H9 (cell line): ENCODE measurements around the gene MSL1. TPM values are rescaled to one million over a fixed set of nuclear protein-coding genes. Genes with fewer than 3 reads are reported as not detected.
A peak's percentile ranks its signal among the peaks of the same experiment; 100 is the strongest.

Source experiments
- DNase-seq: peaks from one replicate; pipeline ENCODE4 v3.0.0-alpha.2; 2017
- H2AFZ ChIP-seq: one replicate; pipeline ENCODE4 v1.6.1; 2013; ENCODE audit warnings: mild to moderate bottlenecking, low read length, control low read depth, moderate library complexity
- H2AK5ac ChIP-seq: 2 replicates; pipeline ENCODE4 v1.6.1; 2013; ENCODE audit warnings: low read length, control low read depth, mixed read lengths; ENCODE audit not compliant: insufficient read length
- H2BK120ac ChIP-seq: one replicate; pipeline ENCODE4 v1.6.1; 2013; ENCODE audit warnings: low read depth, mild to moderate bottlenecking, low read length, control low read depth, inconsistent platforms; ENCODE audit not compliant: poor library complexity, severe bottlenecking
- H2BK12ac ChIP-seq: 2 replicates; pipeline ENCODE4 v1.6.1; 2013; ENCODE audit warnings: low read length, control low read depth, mixed read lengths, low read depth; ENCODE audit not compliant: insufficient read length
- H2BK15ac ChIP-seq: 2 replicates; pipeline ENCODE4 v1.6.1; 2013; ENCODE audit warnings: low read depth, low read length, control low read depth
- H2BK20ac ChIP-seq: one replicate; pipeline ENCODE4 v1.6.1; 2013; ENCODE audit warnings: low read depth, mild to moderate bottlenecking, low read length, control low read depth, inconsistent platforms; ENCODE audit not compliant: poor library complexity, severe bottlenecking
- H2BK5ac ChIP-seq: 2 replicates; pipeline ENCODE4 v1.6.1; 2013; ENCODE audit warnings: low read length, control low read depth, mixed read lengths; ENCODE audit not compliant: insufficient read length
- H3K14ac ChIP-seq: 2 replicates; pipeline ENCODE4 v1.6.1; 2013; ENCODE audit warnings: low read length, control low read depth; ENCODE audit not compliant: insufficient read depth
- H3K18ac ChIP-seq: 2 replicates; pipeline ENCODE4 v1.6.1; 2013; ENCODE audit warnings: low read depth, mild to moderate bottlenecking, mixed read lengths, low read length, control low read depth; ENCODE audit not compliant: insufficient read length
- H3K23ac ChIP-seq: 2 replicates; pipeline ENCODE4 v1.6.1; 2013; ENCODE audit warnings: low read length, control low read depth, mixed read lengths, low read depth; ENCODE audit not compliant: insufficient read length
- H3K23me2 ChIP-seq: 2 replicates; pipeline ENCODE4 v1.6.1; 2013; ENCODE audit warnings: low read depth, mild to moderate bottlenecking, mixed read lengths, low read length, control low read depth; ENCODE audit not compliant: insufficient read length, poor library complexity, severe bottlenecking
- H3K27ac ChIP-seq: 2 replicates; pipeline ENCODE4 v1.5.1; 2013; ENCODE audit warnings: low read length, control low read depth, mixed read lengths, low read depth; ENCODE audit not compliant: insufficient read length
- H3K27me3 ChIP-seq: 2 replicates; pipeline ENCODE4 v1.6.1; 2013; ENCODE audit warnings: low read length, control low read depth, inconsistent platforms; ENCODE audit not compliant: insufficient read depth
- H3K4ac ChIP-seq: 2 replicates; pipeline ENCODE4 v1.6.1; 2013; ENCODE audit warnings: low read depth, mild to moderate bottlenecking, control low read depth, inconsistent platforms, low read length, moderate library complexity
- H3K4me1 ChIP-seq: 2 replicates; pipeline ENCODE4 v1.6.1; 2013; ENCODE audit warnings: low read length, control low read depth, inconsistent platforms; ENCODE audit not compliant: insufficient read depth
- H3K4me2 ChIP-seq: 2 replicates; pipeline ENCODE4 v1.6.1; 2013; ENCODE audit warnings: low read length, control low read depth, mixed read lengths; ENCODE audit not compliant: insufficient read length, insufficient read depth
- H3K56ac ChIP-seq: 2 replicates; pipeline ENCODE4 v1.6.1; 2013; ENCODE audit warnings: low read depth, mild to moderate bottlenecking, mixed read lengths, low read length, control low read depth; ENCODE audit not compliant: insufficient read length
- H3K79me1 ChIP-seq: 2 replicates; pipeline ENCODE4 v1.6.1; 2013; ENCODE audit warnings: low read depth, mild to moderate bottlenecking, moderate library complexity, low read length, control low read depth, inconsistent platforms; ENCODE audit not compliant: insufficient read depth, poor library complexity, severe bottlenecking
- H3K79me2 ChIP-seq: 2 replicates; pipeline ENCODE4 v1.6.1; 2013; ENCODE audit warnings: low read length, control low read depth, inconsistent platforms; ENCODE audit not compliant: insufficient read depth
- H3K9ac ChIP-seq: 2 replicates; pipeline ENCODE4 v1.6.1; 2013; ENCODE audit warnings: low read length, control low read depth, mixed read lengths; ENCODE audit not compliant: insufficient read length; ENCODE audit errors: extremely low read depth
- H3K9me3 ChIP-seq: one replicate; pipeline ENCODE4 v1.6.1; 2013; ENCODE audit warnings: low read depth, low read length, inconsistent platforms; ENCODE audit not compliant: control insufficient read depth
- H3T11ph ChIP-seq: one replicate; pipeline ENCODE4 v1.6.1; 2013; ENCODE audit warnings: mild to moderate bottlenecking, low read length, control low read depth, inconsistent platforms
- H4K20me1 ChIP-seq: one replicate; pipeline ENCODE4 v1.6.1; 2013; ENCODE audit not compliant: control insufficient read depth, insufficient read length, insufficient read depth
- H4K5ac ChIP-seq: 2 replicates; pipeline ENCODE4 v1.6.1; 2013; ENCODE audit warnings: low read depth, mild to moderate bottlenecking, mixed read lengths, low read length, control low read depth; ENCODE audit not compliant: insufficient read length
- H4K8ac ChIP-seq: replicated peaks from 2 replicates; pipeline ENCODE4 v1.6.1; 2013; ENCODE audit warnings: low read length, control low read depth, mixed read lengths, low read depth; ENCODE audit not compliant: insufficient read length
- H4K91ac ChIP-seq: 2 replicates; pipeline ENCODE4 v1.6.1; 2013; ENCODE audit warnings: low read depth, mild to moderate bottlenecking, moderate library complexity, mixed read lengths, low read length, control low read depth; ENCODE audit not compliant: insufficient read length
- H3K27ac Mint-ChIP-seq, 3 experiments: 2 replicates in 2 of 3; 3 replicates in 1 of 3; pipeline ENCODE4 v1.8.0; 2020 to 2021; ENCODE audit warnings: mixed read lengths in 3 of 3, mild to moderate bottlenecking in 1 of 3, moderate library complexity in 1 of 3
- H3K27me3 Mint-ChIP-seq: 2 replicates; pipeline ENCODE4 v1.8.0; 2021; ENCODE audit warnings: low read depth, mild to moderate bottlenecking, moderate library complexity, mixed read lengths
- H3K36me3 Mint-ChIP-seq, 3 experiments: 2 replicates in 2 of 3; 3 replicates in 1 of 3; pipeline ENCODE4 v1.8.0; 2020 to 2021; ENCODE audit warnings: low read depth in 3 of 3, mixed read lengths in 3 of 3; ENCODE audit not compliant: insufficient read depth in 1 of 3
- H3K4me1 Mint-ChIP-seq, 2 experiments: 2 replicates each; pipeline ENCODE4 v1.8.0; 2020; ENCODE audit warnings: mixed read lengths in 2 of 2
- H3K4me3 Mint-ChIP-seq, 2 experiments: 2 replicates in 1 of 2; 3 replicates in 1 of 2; pipeline ENCODE4 v1.8.0; 2020 to 2021; ENCODE audit warnings: mild to moderate bottlenecking in 2 of 2, mixed read lengths in 2 of 2, moderate library complexity in 1 of 2
- H3K9me3 Mint-ChIP-seq, 2 experiments: 2 replicates in 1 of 2; 3 replicates in 1 of 2; pipeline ENCODE4 v1.8.0; 2020; ENCODE audit warnings: mild to moderate bottlenecking in 2 of 2, mixed read lengths in 2 of 2, moderate library complexity in 1 of 2
- WGBS: extraction: QIAGEN DNeasy Blood & Tissue Kit; methylation state at CpG from one replicate; pipeline ENCODE4 v1.1.7; 2013; ENCODE audit warnings: missing lambda C conversion rate, low lambda C conversion rate, mixed read lengths; ENCODE audit not compliant: insufficient read length; ENCODE audit errors: extremely low coverage; 5-methylcytosine and 5-hydroxymethylcytosine counted together
- total RNA-seq: library from RNA; stranded (reverse); gene quantifications from 2 replicates; pipeline ENCODE4 v1.2.1, GENCODE V29; 2021
- TF ChIP-seq, protein P1 (sequence below): fragments of 200-600 bp; sonication (generic); conservative IDR thresholded peaks from 3 replicates; pipeline ENCODE4 v1.8.0; 2021; ENCODE audit warnings: antibody characterized with exemption, mild to moderate bottlenecking

Gene MSL1
- total RNA-seq, 1 experiment from 2014 or later = 105 TPM

DNA sequence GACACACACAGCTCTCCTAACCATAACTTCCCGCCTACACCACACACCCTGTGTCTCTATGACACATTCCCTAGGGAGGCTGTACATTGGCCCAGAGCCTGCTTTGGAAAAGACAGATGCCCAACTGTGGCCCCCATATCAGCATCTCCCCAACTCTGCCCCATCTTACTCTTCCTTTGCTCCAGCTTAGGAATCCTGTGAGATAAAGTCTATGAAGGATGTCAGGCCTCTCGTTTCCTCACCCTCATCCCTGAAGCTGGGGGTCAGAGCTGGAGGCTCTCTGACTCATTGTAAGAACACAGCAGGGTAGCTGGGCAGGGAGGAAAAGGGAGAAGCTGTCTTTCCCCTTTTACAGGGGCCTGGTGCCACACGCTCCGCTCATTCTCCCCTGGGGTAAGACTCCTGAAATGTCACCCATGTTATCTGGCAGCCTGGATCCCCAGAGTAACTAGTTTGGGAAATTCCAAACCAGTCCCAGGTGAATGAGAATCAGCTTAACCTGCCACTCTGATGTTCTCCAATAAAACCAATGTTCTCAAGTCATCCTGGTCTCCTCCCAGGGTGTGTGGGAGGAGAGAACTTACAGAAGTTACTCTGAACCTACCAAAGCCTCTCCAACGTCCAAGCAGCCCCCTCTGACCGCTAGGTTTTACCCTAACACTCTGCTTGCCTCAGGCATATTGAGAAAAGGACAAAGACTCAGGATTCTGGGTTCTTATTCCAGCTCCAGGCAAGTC lies 58.3 kb downstream of the MSL1 start:
- no peaks in the 10 kb centered on the region for H3K9me3 ChIP-seq
- peaks cover 9 to 21% (median 9%) of the 10 kb centered on the region in 3 experiments for H3K36me3 Mint-ChIP-seq
- H4K5ac ChIP-seq = no peak overlapping the region
- TF ChIP-seq, protein P1, sequence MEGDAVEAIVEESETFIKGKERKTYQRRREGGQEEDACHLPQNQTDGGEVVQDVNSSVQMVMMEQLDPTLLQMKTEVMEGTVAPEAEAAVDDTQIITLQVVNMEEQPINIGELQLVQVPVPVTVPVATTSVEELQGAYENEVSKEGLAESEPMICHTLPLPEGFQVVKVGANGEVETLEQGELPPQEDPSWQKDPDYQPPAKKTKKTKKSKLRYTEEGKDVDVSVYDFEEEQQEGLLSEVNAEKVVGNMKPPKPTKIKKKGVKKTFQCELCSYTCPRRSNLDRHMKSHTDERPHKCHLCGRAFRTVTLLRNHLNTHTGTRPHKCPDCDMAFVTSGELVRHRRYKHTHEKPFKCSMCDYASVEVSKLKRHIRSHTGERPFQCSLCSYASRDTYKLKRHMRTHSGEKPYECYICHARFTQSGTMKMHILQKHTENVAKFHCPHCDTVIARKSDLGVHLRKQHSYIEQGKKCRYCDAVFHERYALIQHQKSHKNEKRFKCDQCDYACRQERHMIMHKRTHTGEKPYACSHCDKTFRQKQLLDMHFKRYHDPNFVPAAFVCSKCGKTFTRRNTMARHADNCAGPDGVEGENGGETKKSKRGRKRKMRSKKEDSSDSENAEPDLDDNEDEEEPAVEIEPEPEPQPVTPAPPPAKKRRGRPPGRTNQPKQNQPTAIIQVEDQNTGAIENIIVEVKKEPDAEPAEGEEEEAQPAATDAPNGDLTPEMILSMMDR = no peak
- H3K79me2 ChIP-seq = no peaks in the 10 kb centered on the region
- no peaks in the 10 kb centered on the region for H3K9me3 Mint-ChIP-seq
- peaks cover 25 to 33% of the 10 kb centered on the region in 2 experiments for H3K4me1 Mint-ChIP-seq
- H4K8ac ChIP-seq = no peak overlapping the region
- H2BK120ac ChIP-seq = no peak overlapping the region
- H2BK20ac ChIP-seq = no peak overlapping the region
- no peaks in the 10 kb centered on the region; the same call in 1 of the 2 replicates for H3K27me3 ChIP-seq
- no peak overlapping the region for H3K56ac ChIP-seq
- no CpG with 5 or more reads among the region's 6 CpGs for WGBS
- no peaks in the 10 kb centered on the region; the same call in 1 of the 2 replicates for H3K27me3 Mint-ChIP-seq
- no peak overlapping the region for H2BK5ac ChIP-seq
- no peak overlapping the region for H3K14ac ChIP-seq
- H2AK5ac ChIP-seq = no peak overlapping the region
- no peak overlapping the region for H2BK12ac ChIP-seq
- H3K18ac ChIP-seq = no peak overlapping the region
- H3K4me2 ChIP-seq = no peak overlapping the region
- H2BK15ac ChIP-seq = no peak overlapping the region
- no peak overlapping the region for H3K9ac ChIP-seq
- DNase-seq = no peak
- no peak overlapping the region for H3K23ac ChIP-seq
- H3K4me3 Mint-ChIP-seq = peak overlapping the region in 1 of 2 experiments; percentile 56; a peak in 3 of 5 replicates
- H3K27ac ChIP-seq = no peak overlapping the region
- H4K91ac ChIP-seq = no peak overlapping the region
- H3K23me2 ChIP-seq = no peaks in the 10 kb centered on the region
- H4K20me1 ChIP-seq = peaks cover 2% of the 10 kb centered on the region
- peaks cover 5% of the 10 kb centered on the region; the same call in 1 of the 2 replicates for H3K4me1 ChIP-seq
- peak overlapping the region in 1 of 3 experiments; percentile 75; a peak in 2 of 7 replicates for H3K27ac Mint-ChIP-seq
- H3K4ac ChIP-seq = no peak overlapping the region
- no peak overlapping the region for H2AFZ ChIP-seq
- H3K79me1 ChIP-seq = no peaks in the 10 kb centered on the region
- no peak overlapping the region for H3T11ph ChIP-seq
